Keratinocyte (primary cell): Measurements from ENCODE around the gene CES5A.

Experiments
- EZH2 ChIP-seq: IDR thresholded peaks from one replicate; pipeline ENCODE4 v1.6.1; 2012; ENCODE audit warnings: inconsistent platforms, mild to moderate bottlenecking, low read length, moderate library complexity
- TF ChIP-seq, protein P1 (sequence below), 3 experiments: IDR thresholded peaks in 1 of 3; conservative IDR thresholded peaks in 1 of 3; optimal IDR thresholded peaks in 1 of 3; 2 replicates in 2 of 3; 3 replicates in 1 of 3; pipeline versions ENCODE3 to v1.5.1; 2011; ENCODE audit warnings: low read length in 3 of 3, mild to moderate bottlenecking in 3 of 3, moderate library complexity in 2 of 3, control low read depth in 1 of 3, inconsistent platforms in 1 of 3; ENCODE audit not compliant: insufficient read depth in 2 of 3; ENCODE audit errors: extremely low read depth in 1 of 3

DNA sequence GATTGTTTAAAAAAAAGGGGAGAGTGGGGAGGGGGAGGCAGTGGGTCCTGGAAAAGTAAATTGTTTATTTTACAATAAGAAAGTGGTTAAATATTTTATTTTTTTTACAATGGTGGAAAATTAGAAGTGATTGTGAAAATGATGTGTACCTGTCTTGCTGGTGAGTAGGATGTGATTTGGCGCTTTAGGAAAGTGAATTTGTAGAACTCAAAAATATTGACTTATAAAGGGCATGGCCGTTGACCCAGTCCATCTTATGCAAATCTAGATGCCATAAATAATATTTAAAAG lies 32.1 kb downstream of the CES5A start:
- TF ChIP-seq, protein P1, sequence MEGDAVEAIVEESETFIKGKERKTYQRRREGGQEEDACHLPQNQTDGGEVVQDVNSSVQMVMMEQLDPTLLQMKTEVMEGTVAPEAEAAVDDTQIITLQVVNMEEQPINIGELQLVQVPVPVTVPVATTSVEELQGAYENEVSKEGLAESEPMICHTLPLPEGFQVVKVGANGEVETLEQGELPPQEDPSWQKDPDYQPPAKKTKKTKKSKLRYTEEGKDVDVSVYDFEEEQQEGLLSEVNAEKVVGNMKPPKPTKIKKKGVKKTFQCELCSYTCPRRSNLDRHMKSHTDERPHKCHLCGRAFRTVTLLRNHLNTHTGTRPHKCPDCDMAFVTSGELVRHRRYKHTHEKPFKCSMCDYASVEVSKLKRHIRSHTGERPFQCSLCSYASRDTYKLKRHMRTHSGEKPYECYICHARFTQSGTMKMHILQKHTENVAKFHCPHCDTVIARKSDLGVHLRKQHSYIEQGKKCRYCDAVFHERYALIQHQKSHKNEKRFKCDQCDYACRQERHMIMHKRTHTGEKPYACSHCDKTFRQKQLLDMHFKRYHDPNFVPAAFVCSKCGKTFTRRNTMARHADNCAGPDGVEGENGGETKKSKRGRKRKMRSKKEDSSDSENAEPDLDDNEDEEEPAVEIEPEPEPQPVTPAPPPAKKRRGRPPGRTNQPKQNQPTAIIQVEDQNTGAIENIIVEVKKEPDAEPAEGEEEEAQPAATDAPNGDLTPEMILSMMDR (optimal IDR thresholded peaks at IDR 0.05 in 1 of 3, IDR thresholded peaks at IDR 0.05 in 1 of 3, conservative IDR thresholded peaks at IDR 0.05 in 1 of 3; ENCODE audit: extremely low read depth in 1 of 3, insufficient read depth in 2 of 3, low read length in 3 of 3), result no peak
- no peak for TF ChIP-seq EZH2
